GM18505 (cell line): ENCODE data around the gene RFWD3.

ENCODE experiments used
- ATAC-seq: cut with Tn5 transposase; IDR thresholded peaks from one replicate; pipeline ENCODE4 v1.9.1; 2021; ENCODE audit not compliant: unreplicated experiment
- POLR2A ChIP-seq: IDR thresholded peaks from 4 replicates; pipeline ENCODE4 v1.6.1; 2011; ENCODE audit warnings: borderline replicate concordance; ENCODE audit not compliant: insufficient read depth, insufficient read length; ENCODE audit errors: extremely low read depth

The RFWD3 gene

GRCh38 chr16:74574146-74574545 lies 92.5 kb downstream of the RFWD3 start:
- TF ChIP-seq POLR2A: no peak
- ATAC-seq: no peak

DNA sequence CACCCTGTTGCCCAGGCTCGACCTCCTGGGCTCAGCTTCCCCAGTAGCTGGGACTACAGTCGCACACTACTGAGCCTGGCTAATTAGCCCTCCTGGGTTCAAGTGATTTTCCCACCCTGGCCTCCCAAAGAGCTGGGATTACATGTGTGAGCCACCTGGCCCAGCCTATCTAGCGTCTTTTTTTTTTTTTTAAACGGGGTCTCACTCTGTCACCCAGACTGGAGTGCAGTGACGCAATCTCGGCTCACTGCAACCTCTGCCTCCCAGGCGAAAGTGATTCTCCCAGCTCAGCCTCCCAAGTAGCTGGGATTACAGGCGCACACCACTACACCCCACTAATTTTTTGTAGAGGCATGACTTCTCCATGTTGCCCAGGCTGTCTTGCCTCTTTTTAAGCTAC lies 93.1 kb downstream of the RFWD3 start:
- ATAC-seq: no peak
- TF ChIP-seq POLR2A: no peak
